ENCODE results near the gene MED8. TPM values are rescaled to one million over a fixed set of nuclear protein-coding genes. Genes with fewer than 3 reads are reported as not detected.

MED8 gene
- total and polyA plus RNA-seq, 2 donors from 2014 or later = 36.5 to 44.3 TPM

DNA sequence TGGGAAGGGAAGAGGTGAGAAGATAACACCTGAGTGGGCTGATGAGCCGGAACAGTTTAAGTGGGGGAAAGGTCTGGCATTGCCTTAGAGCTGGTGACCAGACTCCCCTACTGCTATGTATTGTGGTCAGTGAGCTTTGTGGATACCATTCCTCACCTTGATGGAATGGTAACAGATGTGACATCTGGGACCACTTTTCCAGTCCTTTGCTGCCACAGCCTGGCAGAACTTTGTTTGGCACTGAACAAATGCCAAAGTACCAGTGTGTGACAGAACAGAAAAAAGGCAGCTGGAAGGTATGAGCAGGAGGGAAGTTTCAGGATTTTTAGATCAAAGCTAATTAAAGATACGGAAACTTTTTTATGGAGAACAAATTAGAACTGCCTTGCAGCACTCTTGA, 6.2 kb downstream of the MED8 start:
- H3K27me3 ChIP-seq (ENCODE audit: control insufficient read depth, insufficient read depth, low read length) = no peaks in the 10 kb centered on the region

GRCh38 chr1:43382027-43382779, 7.4 kb downstream of the MED8 start:
- Histone ChIP-seq H3K27ac (ENCODE audit: low read depth in 2 of 2, low read length in 2 of 2) (no peak overlapping the region), H3K4me1 (ENCODE audit: control insufficient read depth in 2 of 3, insufficient read depth in 2 of 3, low read depth in 1 of 3, low read length in 3 of 3) (no peaks in the 10 kb centered on the region), H3K9ac (ENCODE audit: low read length in 3 of 3) (no peak overlapping the region), H3K27me3 (ENCODE audit: control insufficient read depth, insufficient read depth, low read length) (no peaks in the 10 kb centered on the region), H3K9me3 (ENCODE audit: control insufficient read depth in 2 of 3, insufficient read depth in 1 of 3, low read length in 3 of 3) (no peaks in the 10 kb centered on the region), H3K36me3 (ENCODE audit: control insufficient read depth in 2 of 3, insufficient read depth in 3 of 3, low read length in 3 of 3) (peaks cover 8 to 48% (median 45%) of the 10 kb centered on the region in 3 donors), H3K4me3 (ENCODE audit: low read length in 3 of 3) (no peak overlapping the region)
- FAIRE-seq (no peak), DNase-seq (peak in 1 of 5 donors; percentile 70)
- no peak for TF ChIP-seq CTCF (IDR thresholded peaks at IDR 0.05; ENCODE audit: borderline replicate concordance, extremely low read depth, insufficient read depth)
- intact Hi-C loops (cut with DNase I) = no loop called here

More for the DNA sequence above, 6.2 kb downstream of the MED8 start:
- Histone ChIP-seq H3K36me3 (ENCODE audit: control insufficient read depth in 2 of 3, insufficient read depth in 3 of 3, low read length in 3 of 3) (peaks cover 8 to 49% (median 48%) of the 10 kb centered on the region in 3 donors), H3K4me1 (ENCODE audit: control insufficient read depth in 2 of 3, insufficient read depth in 2 of 3, low read depth in 1 of 3, low read length in 3 of 3) (peaks cover 0 to 3% (median 3%) of the 10 kb centered on the region in 3 donors), H3K9ac (ENCODE audit: low read length in 3 of 3) (no peak overlapping the region), H3K27ac (ENCODE audit: low read depth in 2 of 2, low read length in 2 of 2) (no peak overlapping the region), H3K9me3 (ENCODE audit: control insufficient read depth in 2 of 3, insufficient read depth in 1 of 3, low read length in 3 of 3) (no peaks in the 10 kb centered on the region), H3K4me3 (ENCODE audit: low read length in 3 of 3) (no peak overlapping the region)
- TF ChIP-seq CTCF (IDR thresholded peaks at IDR 0.05; ENCODE audit: borderline replicate concordance, extremely low read depth, insufficient read depth) = peak; percentile 34
- FAIRE-seq (no peak), DNase-seq (peak in 1 of 5 donors; percentile 36)
- intact Hi-C loops (cut with DNase I) = no loop called here

DNA sequence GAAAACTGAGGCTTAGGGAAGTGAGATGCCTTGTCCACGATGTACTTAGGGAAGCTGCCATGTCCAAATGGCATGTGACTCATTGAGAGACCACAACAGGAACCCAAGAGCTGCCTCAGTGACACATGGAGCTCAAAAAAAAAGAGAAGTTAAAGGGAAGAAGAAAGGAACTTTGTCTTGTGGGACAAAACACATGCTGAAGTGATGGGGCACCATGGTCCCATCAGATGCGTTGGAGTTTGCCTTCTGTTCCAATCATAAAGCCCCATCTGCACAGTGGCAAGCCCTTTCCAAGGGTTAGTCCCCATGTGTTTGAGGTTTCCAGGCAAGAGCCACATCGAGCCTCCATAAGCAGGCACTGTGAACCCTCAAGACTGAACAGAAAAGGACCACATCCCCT, 8.0 kb downstream of the MED8 start:
- Histone ChIP-seq H3K27ac (ENCODE audit: low read depth in 2 of 2, low read length in 2 of 2) (no peak overlapping the region), H3K27me3 (ENCODE audit: control insufficient read depth, insufficient read depth, low read length) (no peaks in the 10 kb centered on the region), H3K9ac (ENCODE audit: low read length in 3 of 3) (no peak overlapping the region), H3K36me3 (ENCODE audit: control insufficient read depth in 2 of 3, insufficient read depth in 3 of 3, low read length in 3 of 3) (peaks cover 8 to 46% (median 39%) of the 10 kb centered on the region in 3 donors), H3K9me3 (ENCODE audit: control insufficient read depth in 2 of 3, insufficient read depth in 1 of 3, low read length in 3 of 3) (no peaks in the 10 kb centered on the region), H3K4me3 (ENCODE audit: low read length in 3 of 3) (no peak overlapping the region), H3K4me1 (ENCODE audit: control insufficient read depth in 2 of 3, insufficient read depth in 2 of 3, low read depth in 1 of 3, low read length in 3 of 3) (no peaks in the 10 kb centered on the region)
- no peak for DNase-seq
- TF ChIP-seq CTCF (IDR thresholded peaks at IDR 0.05; ENCODE audit: borderline replicate concordance, extremely low read depth, insufficient read depth) = no peak
- FAIRE-seq = no peak
- intact Hi-C loops (cut with DNase I) = no loop called here
